SU-DHL-6 (cell line): ENCODE measurements around the gene URB2.

Source experiments
- EZH2phosphoT487 ChIP-seq: fragments of 200-600 bp; sonication (generic), shearing (Covaris generic); conservative IDR thresholded peaks from 2 replicates; pipeline ENCODE4 v1.6.1; 2018; ENCODE audit warnings: mild to moderate bottlenecking, antibody characterized with exemption, low read length, moderate library complexity, mixed read lengths
- TF ChIP-seq, protein P1 (sequence below): fragments of 200-600 bp; sonication (generic); IDR thresholded peaks from one replicate; pipeline ENCODE4 v1.5.1; 2017; ENCODE audit warnings: antibody characterized with exemption, mild to moderate bottlenecking, low read length, moderate library complexity; ENCODE audit not compliant: insufficient read depth, poor library complexity, severe bottlenecking

DNA sequence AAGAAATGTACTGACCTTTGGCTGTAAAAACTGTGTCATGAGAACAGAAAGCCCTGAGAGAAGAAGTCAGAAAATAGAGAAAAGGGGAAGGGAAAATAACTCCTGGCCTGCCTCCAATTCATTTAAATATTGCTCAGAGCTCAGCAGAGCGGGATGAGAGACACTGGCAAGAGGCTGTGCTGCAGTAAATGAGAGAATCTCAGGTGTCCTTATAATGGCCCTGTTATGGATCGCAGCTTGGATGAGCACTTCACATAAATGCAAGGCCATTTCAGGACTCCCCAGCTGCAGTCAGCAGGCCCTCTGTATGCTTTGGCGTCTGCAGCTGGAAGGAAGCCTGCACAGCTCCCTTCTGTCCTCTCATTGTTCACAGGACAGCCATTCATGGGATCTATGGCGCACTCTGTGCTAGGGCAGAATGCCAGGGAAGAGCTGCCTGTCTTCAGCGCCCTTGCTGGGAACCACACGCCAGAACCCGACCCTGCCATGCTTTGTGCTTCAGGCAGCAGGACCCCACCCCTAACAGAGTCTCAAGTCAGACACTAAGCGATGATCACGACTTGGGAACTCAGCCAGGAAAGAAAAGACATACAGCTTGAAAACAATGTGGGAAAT, 46.9 kb upstream of the URB2 start:
- TF ChIP-seq, protein P1, sequence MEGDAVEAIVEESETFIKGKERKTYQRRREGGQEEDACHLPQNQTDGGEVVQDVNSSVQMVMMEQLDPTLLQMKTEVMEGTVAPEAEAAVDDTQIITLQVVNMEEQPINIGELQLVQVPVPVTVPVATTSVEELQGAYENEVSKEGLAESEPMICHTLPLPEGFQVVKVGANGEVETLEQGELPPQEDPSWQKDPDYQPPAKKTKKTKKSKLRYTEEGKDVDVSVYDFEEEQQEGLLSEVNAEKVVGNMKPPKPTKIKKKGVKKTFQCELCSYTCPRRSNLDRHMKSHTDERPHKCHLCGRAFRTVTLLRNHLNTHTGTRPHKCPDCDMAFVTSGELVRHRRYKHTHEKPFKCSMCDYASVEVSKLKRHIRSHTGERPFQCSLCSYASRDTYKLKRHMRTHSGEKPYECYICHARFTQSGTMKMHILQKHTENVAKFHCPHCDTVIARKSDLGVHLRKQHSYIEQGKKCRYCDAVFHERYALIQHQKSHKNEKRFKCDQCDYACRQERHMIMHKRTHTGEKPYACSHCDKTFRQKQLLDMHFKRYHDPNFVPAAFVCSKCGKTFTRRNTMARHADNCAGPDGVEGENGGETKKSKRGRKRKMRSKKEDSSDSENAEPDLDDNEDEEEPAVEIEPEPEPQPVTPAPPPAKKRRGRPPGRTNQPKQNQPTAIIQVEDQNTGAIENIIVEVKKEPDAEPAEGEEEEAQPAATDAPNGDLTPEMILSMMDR: no peak
- TF ChIP-seq EZH2phosphoT487: no peak
